Measurements from ENCODE around the gene ASTL.

GRCh38 chr2:96137321-96138178, 752 bp downstream of the ASTL start:
- TF ChIP-seq EZH2phosphoT487 (IDR thresholded peaks at IDR 0.05; ENCODE audit: low read depth, severe bottlenecking, unreplicated experiment) (no peak), EZH2 (IDR thresholded peaks at IDR 0.05; ENCODE audit: borderline replicate concordance) (no peak), CTCF (IDR thresholded peaks at IDR 0.05; ENCODE audit: poor library complexity) (no peak)
